Heart left ventricle (tissue), 13 donors: ENCODE measurements around the gene PGM1.

ENCODE experiments used
- POLR2A ChIP-seq, 2 donors: fragments of 450-650 bp; IDR thresholded peaks; one replicate each; pipeline ENCODE4 v1.6.1; 2017; ENCODE audit warnings: antibody characterized with exemption in 2 of 2, mild to moderate bottlenecking in 2 of 2, moderate library complexity in 2 of 2
- TF ChIP-seq, protein P1 (sequence below), 12 donors: fragments of 200-600 bp; sonication (generic) in 4 of 12; IDR thresholded peaks; one replicate each; pipeline versions ENCODE4 v1.5.0 to v1.8.0; 2018 to 2022; ENCODE audit warnings: antibody characterized with exemption in 12 of 12, mild to moderate bottlenecking in 5 of 12
- donor health status: ischemic (EF 13 %, LVEDD 7.1; RV severe dilation, severe dysfunction).
- donor health status: DM: no; HTN: yes; CAD: no.
- donor health status: DM: no; HTN: no; CAD: no.
- donor health status: ischemic (EF 25% LVEDD 6.9; RV normal size, moderate dysfunction).
- donor health status: ischemic (EF 25% LVEDD 5.7; RV mildly dilated, moderate dysfunction).
- donor health status: ischemic (EF 35%, LVEDD 5.7; RV mildly dilated, moderate dysfunction).
- donor health status: nonischemic (EF 11% LVEDD 7.7; RV severe dilation, severe dysfunction).
- donor health status: DM: yes; HTN: yes; CAD: no.
- donor health status: PGD.
- donor health status: ischemic (EF 29% LVEDD 5.4; RV normal size, mild dysfunction).
- donor health status: nonischemic (EF 23%, LVEDD 6.1; RV moderate dilation, normal function).

GRCh38 chr1:63674238-63674864, 81.1 kb downstream of the PGM1 start:
- TF ChIP-seq POLR2A (IDR thresholded peaks at IDR 0.05), result no peak
- TF ChIP-seq, protein P1, sequence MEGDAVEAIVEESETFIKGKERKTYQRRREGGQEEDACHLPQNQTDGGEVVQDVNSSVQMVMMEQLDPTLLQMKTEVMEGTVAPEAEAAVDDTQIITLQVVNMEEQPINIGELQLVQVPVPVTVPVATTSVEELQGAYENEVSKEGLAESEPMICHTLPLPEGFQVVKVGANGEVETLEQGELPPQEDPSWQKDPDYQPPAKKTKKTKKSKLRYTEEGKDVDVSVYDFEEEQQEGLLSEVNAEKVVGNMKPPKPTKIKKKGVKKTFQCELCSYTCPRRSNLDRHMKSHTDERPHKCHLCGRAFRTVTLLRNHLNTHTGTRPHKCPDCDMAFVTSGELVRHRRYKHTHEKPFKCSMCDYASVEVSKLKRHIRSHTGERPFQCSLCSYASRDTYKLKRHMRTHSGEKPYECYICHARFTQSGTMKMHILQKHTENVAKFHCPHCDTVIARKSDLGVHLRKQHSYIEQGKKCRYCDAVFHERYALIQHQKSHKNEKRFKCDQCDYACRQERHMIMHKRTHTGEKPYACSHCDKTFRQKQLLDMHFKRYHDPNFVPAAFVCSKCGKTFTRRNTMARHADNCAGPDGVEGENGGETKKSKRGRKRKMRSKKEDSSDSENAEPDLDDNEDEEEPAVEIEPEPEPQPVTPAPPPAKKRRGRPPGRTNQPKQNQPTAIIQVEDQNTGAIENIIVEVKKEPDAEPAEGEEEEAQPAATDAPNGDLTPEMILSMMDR (IDR thresholded peaks at IDR 0.05), result peak in 11 of 12 donors; percentile 39 to 73 (median 63)
